ENCODE data around the gene PODXL2.

PODXL2 gene

DNA sequence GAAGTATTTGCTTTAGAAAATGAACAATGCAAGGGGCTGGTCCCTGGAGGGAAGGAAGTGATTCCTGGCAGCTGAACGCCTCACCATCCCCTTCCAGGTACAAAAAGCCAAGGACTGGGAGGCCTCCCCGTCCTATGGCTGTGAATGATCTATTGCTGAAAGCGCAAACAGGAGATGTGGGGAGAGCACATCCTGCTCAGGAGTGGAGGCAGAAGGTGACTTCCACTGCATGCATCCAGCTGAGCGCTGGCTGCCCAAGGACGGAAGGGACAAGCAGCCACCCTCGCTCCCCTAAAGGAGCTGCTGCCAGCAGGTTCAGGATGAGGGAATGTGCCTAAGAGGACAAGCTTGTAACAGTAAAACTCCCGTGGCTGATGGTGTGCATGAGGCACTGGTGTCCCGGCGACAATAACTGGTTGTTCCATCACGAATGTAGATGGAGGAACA, 85.2 kb downstream of the PODXL2 start:
- H3K4me3 ChIP-seq (ENCODE audit: low read length): no peak overlapping the region
- TF ChIP-seq, protein P1, sequence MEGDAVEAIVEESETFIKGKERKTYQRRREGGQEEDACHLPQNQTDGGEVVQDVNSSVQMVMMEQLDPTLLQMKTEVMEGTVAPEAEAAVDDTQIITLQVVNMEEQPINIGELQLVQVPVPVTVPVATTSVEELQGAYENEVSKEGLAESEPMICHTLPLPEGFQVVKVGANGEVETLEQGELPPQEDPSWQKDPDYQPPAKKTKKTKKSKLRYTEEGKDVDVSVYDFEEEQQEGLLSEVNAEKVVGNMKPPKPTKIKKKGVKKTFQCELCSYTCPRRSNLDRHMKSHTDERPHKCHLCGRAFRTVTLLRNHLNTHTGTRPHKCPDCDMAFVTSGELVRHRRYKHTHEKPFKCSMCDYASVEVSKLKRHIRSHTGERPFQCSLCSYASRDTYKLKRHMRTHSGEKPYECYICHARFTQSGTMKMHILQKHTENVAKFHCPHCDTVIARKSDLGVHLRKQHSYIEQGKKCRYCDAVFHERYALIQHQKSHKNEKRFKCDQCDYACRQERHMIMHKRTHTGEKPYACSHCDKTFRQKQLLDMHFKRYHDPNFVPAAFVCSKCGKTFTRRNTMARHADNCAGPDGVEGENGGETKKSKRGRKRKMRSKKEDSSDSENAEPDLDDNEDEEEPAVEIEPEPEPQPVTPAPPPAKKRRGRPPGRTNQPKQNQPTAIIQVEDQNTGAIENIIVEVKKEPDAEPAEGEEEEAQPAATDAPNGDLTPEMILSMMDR (conservative IDR thresholded peaks at IDR 0.05; ENCODE audit: low read depth, low read length): no peak
- DNase-seq (ENCODE audit: low read depth): no peak

DNA sequence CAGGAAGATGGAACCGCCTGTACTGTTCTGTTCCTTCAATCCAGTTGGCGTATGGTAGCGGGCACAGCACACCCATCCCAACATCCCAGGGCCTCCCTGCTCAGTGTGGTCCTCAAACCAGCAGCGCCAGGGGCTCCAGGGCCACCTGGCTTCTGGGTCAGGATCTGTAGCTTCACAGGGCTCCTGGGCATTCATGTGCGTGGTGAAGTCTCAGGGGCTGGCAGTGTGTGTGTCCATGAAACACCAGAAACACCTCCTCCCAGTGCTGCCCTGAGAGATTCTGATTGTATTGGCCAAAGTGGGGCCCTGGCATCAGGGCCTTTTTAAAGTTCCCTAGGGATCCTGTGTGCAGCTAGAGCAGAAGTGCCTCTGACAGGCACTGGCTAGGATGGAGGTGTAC, 85.9 kb downstream of the PODXL2 start:
- TF ChIP-seq, protein P1 (conservative IDR thresholded peaks at IDR 0.05; ENCODE audit: low read depth, low read length): no peak
- no peak for DNase-seq (ENCODE audit: low read depth)
- H3K4me3 ChIP-seq (ENCODE audit: low read length): no peak overlapping the region

DNA sequence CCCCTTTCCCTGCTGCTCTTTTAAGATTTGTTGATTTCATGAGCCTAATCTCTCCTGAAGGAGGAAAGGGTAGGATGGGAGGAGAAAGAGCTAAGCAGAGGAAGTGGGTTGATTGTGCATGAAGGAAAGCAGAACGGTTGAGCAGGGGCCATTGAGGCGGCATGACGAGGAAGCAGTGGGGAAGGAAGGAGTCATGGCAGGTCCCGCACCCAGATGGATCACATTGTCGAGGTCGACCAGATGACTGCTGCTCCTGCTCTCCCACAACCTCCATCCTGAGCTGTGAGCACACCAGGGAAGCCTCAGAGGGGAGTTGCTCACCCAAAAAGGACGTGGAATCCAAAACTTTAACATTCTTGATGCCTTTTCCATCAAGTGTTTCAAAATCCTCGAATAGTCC, 86.5 kb downstream of the PODXL2 start:
- no peak for DNase-seq (ENCODE audit: low read depth)
- TF ChIP-seq, protein P1 (conservative IDR thresholded peaks at IDR 0.05; ENCODE audit: low read depth, low read length): no peak
- H3K4me3 ChIP-seq (ENCODE audit: low read length): no peak overlapping the region

DNA sequence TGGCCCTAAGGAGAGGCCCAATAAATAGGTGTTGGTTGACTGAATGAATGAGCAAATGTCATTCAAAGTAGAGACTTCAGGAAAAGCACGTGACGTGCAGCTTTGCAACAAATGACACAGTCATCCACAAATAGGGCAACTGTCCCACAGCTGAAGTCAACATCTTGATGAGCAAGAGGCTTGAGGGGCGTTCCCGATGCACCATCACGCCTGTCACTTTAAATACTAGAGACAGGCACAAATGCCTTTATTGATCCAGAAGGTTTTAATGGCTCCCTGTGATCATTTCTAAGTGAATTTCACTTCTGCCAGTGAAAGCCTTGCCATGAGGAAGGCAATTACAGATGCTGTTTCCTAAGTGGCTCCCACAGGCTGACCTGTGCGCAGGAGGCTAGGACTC, 87.4 kb downstream of the PODXL2 start:
- TF ChIP-seq, protein P1 (conservative IDR thresholded peaks at IDR 0.05; ENCODE audit: low read depth, low read length): no peak
- DNase-seq (ENCODE audit: low read depth): no peak
- H3K4me3 ChIP-seq (ENCODE audit: low read length): no peak overlapping the region

DNA sequence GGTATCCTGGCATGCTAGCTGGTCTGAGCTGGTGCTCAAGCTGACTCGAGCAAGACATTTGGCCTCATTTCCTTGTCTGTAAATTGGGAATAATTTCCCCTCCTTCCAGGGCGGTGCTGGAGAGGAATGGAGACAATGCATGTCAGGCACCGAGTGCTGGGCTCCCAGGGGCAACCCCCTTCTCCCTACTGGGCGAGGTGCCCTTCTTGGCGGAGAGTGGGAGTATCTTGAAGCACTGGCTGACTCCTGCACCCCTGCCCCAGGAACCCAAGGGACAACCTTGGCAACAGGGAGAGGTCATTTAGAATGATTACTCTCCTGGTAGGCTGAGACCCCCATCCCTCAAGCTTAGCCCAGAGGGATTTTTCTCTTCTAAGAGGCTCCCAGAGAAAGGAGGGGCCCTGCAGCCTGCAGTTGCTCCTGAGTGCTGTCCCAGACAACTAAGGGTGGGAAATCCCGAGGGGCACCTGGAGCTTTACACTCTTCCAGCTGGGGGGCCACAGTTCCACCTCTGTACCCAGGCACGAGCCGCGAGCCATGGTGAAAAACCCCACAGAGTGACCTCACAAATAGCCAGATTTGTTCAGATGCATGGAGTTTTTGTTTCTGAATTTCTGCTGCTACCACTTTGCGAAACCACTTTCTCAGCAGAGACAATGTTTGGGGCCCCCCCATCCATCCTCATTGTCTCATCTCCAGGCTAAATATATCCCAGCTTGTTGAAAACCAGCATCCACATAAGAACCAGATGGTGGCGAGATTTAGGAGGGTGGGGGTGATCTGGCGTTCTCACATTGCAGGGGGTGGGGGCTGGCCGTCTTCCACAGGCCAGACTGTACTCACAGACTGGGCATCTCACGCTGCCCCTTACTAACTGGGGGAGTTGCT, 88.6 kb downstream of the PODXL2 start:
- TF ChIP-seq, protein P1 (conservative IDR thresholded peaks at IDR 0.05; ENCODE audit: low read depth, low read length): no peak
- DNase-seq (ENCODE audit: low read depth): no peak
- H3K4me3 ChIP-seq (ENCODE audit: low read length): no peak overlapping the region

DNA sequence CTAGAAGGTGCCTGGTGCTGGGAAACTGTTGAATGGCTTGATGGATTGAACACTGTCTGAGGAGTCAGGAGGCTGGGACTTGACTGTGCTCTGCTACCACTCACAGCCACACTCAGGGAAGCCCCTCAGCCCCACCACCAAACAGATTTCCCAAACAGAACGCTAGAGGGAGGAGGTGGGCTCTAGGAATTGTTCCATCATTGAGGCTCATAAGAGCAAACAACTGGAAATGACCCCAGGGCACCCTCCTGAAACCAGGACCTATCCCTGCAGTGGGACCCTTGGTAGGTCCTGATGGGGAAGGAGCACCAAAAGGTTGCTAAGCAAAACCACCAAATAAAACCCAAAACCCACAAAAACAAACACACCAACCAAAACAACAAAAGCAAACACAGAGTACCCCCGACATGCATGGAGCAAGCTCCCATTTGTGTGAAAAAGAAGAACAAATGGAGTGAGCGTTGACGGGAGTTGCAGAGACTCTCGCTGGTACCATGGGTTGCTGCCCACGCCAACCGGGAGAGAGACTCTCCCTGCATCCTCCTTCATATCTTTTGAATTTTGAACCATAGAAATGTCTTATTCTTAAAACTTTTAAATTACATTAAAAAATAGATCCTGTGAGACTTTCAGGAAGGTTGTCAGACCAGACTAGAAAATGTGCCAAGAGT, 89.4 kb downstream of the PODXL2 start:
- DNase-seq (ENCODE audit: low read depth): no peak
- no peak overlapping the region for H3K4me3 ChIP-seq (ENCODE audit: low read length)
- TF ChIP-seq, protein P1 (conservative IDR thresholded peaks at IDR 0.05; ENCODE audit: low read depth, low read length): no peak
